IMR-90 (cell line): ENCODE measurements around the gene PGGHG. TPM values are rescaled to one million over a fixed set of nuclear protein-coding genes. Genes with fewer than 3 reads are reported as not detected.

ENCODE experiments used
- ATAC-seq: fragments of 200-7000 bp; cut with Tn5 transposase; 2 replicates; pipeline ENCODE4 v1.9.1; 2020; ENCODE audit warnings: low read depth, mild to moderate bottlenecking, moderate library complexity
- BruUV-seq: library from RNA; stranded (reverse); fragments of 400-500 nt; replicated peaks from 2 replicates; lab custom pipeline; 2021; lab: Mats Ljungman, UMichigan
- CTCF ChIA-PET: fragments of 300-600 bp; formaldehyde crosslinking; extraction: SDS; loops from one replicate; lab custom pipeline; 2021; ENCODE audit warnings: antibody characterized with exemption; lab: Yijun Ruan, JAX
- POLR2A ChIA-PET: fragments of 300-600 bp; sonication (Branson Sonifier 250); formaldehyde crosslinking; loops from one replicate; lab custom pipeline; 2022; ENCODE audit warnings: antibody characterized with exemption; ENCODE audit not compliant: unreplicated experiment; lab: Charles Lee
- DNase-seq: peaks from one replicate; pipeline ENCODE4 v3.0.0; 2013
- H2AFZ ChIP-seq: replicated peaks from 2 replicates; pipeline ENCODE3; 2013; ENCODE audit warnings: low read length, mild to moderate bottlenecking; ENCODE audit not compliant: poor library complexity
- H2AK5ac ChIP-seq: 2 replicates; pipeline ENCODE4 v1.6.1; 2013; ENCODE audit warnings: low read depth, low read length, inconsistent platforms
- H2AK9ac ChIP-seq: replicated peaks from 2 replicates; pipeline ENCODE3; 2013; ENCODE audit warnings: mild to moderate bottlenecking, low read depth, low read length, moderate library complexity; ENCODE audit not compliant: poor library complexity
- H2BK120ac ChIP-seq: 2 replicates; pipeline ENCODE4 v1.6.1; 2013; ENCODE audit warnings: low read depth, low read length, inconsistent platforms
- H2BK15ac ChIP-seq: 3 replicates; pipeline ENCODE4 v1.6.1; 2013; ENCODE audit warnings: low read depth, low read length, inconsistent platforms
- H2BK20ac ChIP-seq: 2 replicates; pipeline ENCODE4 v1.6.1; 2013; ENCODE audit warnings: low read depth, mild to moderate bottlenecking, inconsistent platforms, low read length, moderate library complexity
- H2BK5ac ChIP-seq: 2 replicates; pipeline ENCODE4 v1.6.1; 2013; ENCODE audit warnings: mild to moderate bottlenecking, low read depth, low read length, inconsistent platforms; ENCODE audit not compliant: poor library complexity, severe bottlenecking
- H3K14ac ChIP-seq: replicated peaks from 2 replicates; pipeline ENCODE4 v1.6.1; 2013; ENCODE audit warnings: low read depth, low read length, inconsistent platforms
- H3K18ac ChIP-seq: 2 replicates; pipeline ENCODE4 v1.6.1; 2013; ENCODE audit warnings: low read depth, low read length, control low read depth
- H3K23ac ChIP-seq: 2 replicates; pipeline ENCODE4 v1.6.1; 2013; ENCODE audit warnings: low read depth, low read length, inconsistent platforms
- H3K27ac ChIP-seq: 2 replicates; pipeline ENCODE4 v1.5.1; 2013; ENCODE audit warnings: mild to moderate bottlenecking, control low read depth, low read length; ENCODE audit not compliant: insufficient read depth
- H3K27me3 ChIP-seq: 2 replicates; pipeline ENCODE4 v1.6.1; 2013; ENCODE audit warnings: low read length; ENCODE audit not compliant: control insufficient read depth, insufficient read depth
- H3K36me3 ChIP-seq: 2 replicates; pipeline ENCODE4 v1.6.1; 2013; ENCODE audit warnings: low read length, mixed read lengths; ENCODE audit not compliant: control insufficient read depth, insufficient read depth
- H3K4ac ChIP-seq: 2 replicates; pipeline ENCODE4 v1.6.1; 2013; ENCODE audit warnings: low read depth, low read length, inconsistent platforms
- H3K4me1 ChIP-seq: 2 replicates; pipeline ENCODE4 v1.6.1; 2013; ENCODE audit warnings: low read length, mixed read lengths; ENCODE audit not compliant: control insufficient read depth, insufficient read depth
- H3K4me2 ChIP-seq: 2 replicates; pipeline ENCODE4 v1.6.1; 2013; ENCODE audit warnings: low read depth, mild to moderate bottlenecking, control low read depth, low read length, moderate library complexity
- H3K4me3 ChIP-seq: 2 replicates; pipeline ENCODE4 v1.5.1; 2013; ENCODE audit warnings: low read depth, mild to moderate bottlenecking, control low read depth, low read length, moderate library complexity; ENCODE audit not compliant: insufficient read depth
- H3K56ac ChIP-seq: 2 replicates; pipeline ENCODE4 v1.6.1; 2013; ENCODE audit warnings: low read length, inconsistent platforms; ENCODE audit not compliant: insufficient read depth; ENCODE audit errors: extremely low read depth
- H3K79me1 ChIP-seq, 2 experiments: 2 replicates each; pipeline ENCODE4 v1.6.1; 2013; ENCODE audit warnings: low read length in 2 of 2, inconsistent platforms in 1 of 2, low read depth in 1 of 2
- H3K9ac ChIP-seq: 2 replicates; pipeline ENCODE4 v1.6.1; 2013; ENCODE audit warnings: low read depth, low read length, control low read depth
- H3K9me1 ChIP-seq: 2 replicates; pipeline ENCODE4 v1.6.1; 2013; ENCODE audit warnings: low read length, inconsistent platforms; ENCODE audit not compliant: insufficient read depth
- H3K9me3 ChIP-seq: 2 replicates; pipeline ENCODE4 v1.6.1; 2013; ENCODE audit warnings: low read length; ENCODE audit not compliant: control insufficient read depth, insufficient read depth
- H4K20me1 ChIP-seq: 2 replicates; pipeline ENCODE4 v1.6.1; 2013; ENCODE audit warnings: low read length, inconsistent platforms; ENCODE audit not compliant: insufficient read depth
- H4K5ac ChIP-seq: 2 replicates; pipeline ENCODE4 v1.6.1; 2013; ENCODE audit warnings: mild to moderate bottlenecking, low read depth, low read length, control low read depth
- H4K8ac ChIP-seq, 2 experiments: 2 replicates each; pipeline ENCODE4 v1.6.1; 2013; ENCODE audit warnings: low read depth in 2 of 2, low read length in 2 of 2, control low read depth in 1 of 2, inconsistent platforms in 1 of 2
- H4K91ac ChIP-seq: 2 replicates; pipeline ENCODE4 v1.6.1; 2013; ENCODE audit warnings: low read depth, low read length, inconsistent platforms; ENCODE audit not compliant: insufficient read depth
- CHD1 ChIP-seq: IDR thresholded peaks from 2 replicates; pipeline ENCODE4 v1.6.1; 2012; ENCODE audit warnings: low read depth, low read length, improper control_type of control experiment
- CTCF ChIP-seq: conservative IDR thresholded peaks from 2 replicates; pipeline ENCODE4 v1.5.1; 2012; ENCODE audit warnings: mild to moderate bottlenecking, low read depth, low read length, improper control_type of control experiment
- FOS ChIP-seq: fragments of 150-350 bp; IDR thresholded peaks from 2 replicates; pipeline ENCODE4 v1.6.1; 2016; ENCODE audit warnings: low read depth, low read length
- MAFK ChIP-seq: IDR thresholded peaks from 2 replicates; pipeline ENCODE4 v1.6.1; 2012; ENCODE audit warnings: low read depth, low read length, improper control_type of control experiment
- MXI1 ChIP-seq: IDR thresholded peaks from 2 replicates; pipeline ENCODE4 v1.6.1; 2012; ENCODE audit warnings: low read depth, mild to moderate bottlenecking, low read length, moderate library complexity, borderline replicate concordance
- RAD21 ChIP-seq: IDR thresholded peaks from 2 replicates; pipeline ENCODE4 v1.6.1; 2012; ENCODE audit warnings: low read length, improper control_type of control experiment
- RCOR1 ChIP-seq: IDR thresholded peaks from 2 replicates; pipeline ENCODE4 v1.6.1; 2012; ENCODE audit warnings: mild to moderate bottlenecking, low read length, improper control_type of control experiment; ENCODE audit not compliant: insufficient replicate concordance
- RFX5 ChIP-seq: IDR thresholded peaks from 2 replicates; pipeline ENCODE4 v1.8.0; 2012; ENCODE audit warnings: low read depth, mild to moderate bottlenecking, low read length, moderate library complexity
- USF2 ChIP-seq: fragments of 150-350 bp; IDR thresholded peaks from 2 replicates; pipeline ENCODE4 v1.6.1; 2017; ENCODE audit warnings: mild to moderate bottlenecking, antibody characterized with exemption, low read length, low read depth
- WGBS, 2 experiments: methylation state at CpG; one replicate each; pipeline versions ENCODE4 v1.1.5 to v1.1.7; 2013; ENCODE audit warnings: missing lambda C conversion rate in 2 of 2; ENCODE audit not compliant: insufficient read length in 1 of 2; ENCODE audit errors: extremely low coverage in 2 of 2; 5-methylcytosine and 5-hydroxymethylcytosine counted together
- dilution Hi-C: fragments of 300-500 bp; cut with HindIII; formaldehyde crosslinking; loops from one replicate; pipeline ENCODE4 v1.14.3; 2018; ENCODE audit warnings: low sequenced_read_pairs; ENCODE audit not compliant: unreplicated experiment
- in situ Hi-C: fragments of 300-500 bp; cut with MboI; formaldehyde crosslinking; loops from 3 replicates; pipeline ENCODE4 v1.14.3; 2019; ENCODE audit warnings: low sequenced_read_pairs, inconsistent platforms, mixed read lengths
- intact Hi-C: fragments of 100-400 bp; cut with micrococcal nuclease; formaldehyde crosslinking; loops from 2 replicates; pipeline ENCODE4 v1.10.0; 2022
- polyA plus RNA-seq, 3 experiments: library from polyadenylated mRNA; depleted of rRNA; stranded (reverse); fragments of >200 nt; gene quantifications; 2 replicates each; pipeline ENCODE4 v1.2.3, GENCODE V29; 2012; ENCODE audit warnings: low replicate concordance in 1 of 3
- total RNA-seq: library from RNA; depleted of rRNA; stranded (reverse); fragments of >200 nt; gene quantifications from 2 replicates; pipeline ENCODE4 v1.2.3, GENCODE V29; 2012

Gene PGGHG
- total and polyA plus RNA-seq, 2 of the 4 experiments (the other 2 are of a cell fraction): 1.8 to 17.0 TPM

GRCh38 chr11:334264-334994 lies 45.5 kb downstream of the PGGHG start:
- no peak overlapping the region for H4K91ac ChIP-seq
- no peak overlapping the region for H2BK120ac ChIP-seq
- TF ChIP-seq MAFK: no peak
- TF ChIP-seq RAD21: no peak
- no peak for TF ChIP-seq RCOR1
- TF ChIP-seq FOS: no peak
- no peak for TF ChIP-seq CTCF
- TF ChIP-seq CHD1: no peak
- no peak for TF ChIP-seq RFX5
- TF ChIP-seq MXI1: no peak
- no peak for TF ChIP-seq USF2
- no peaks in the 10 kb centered on the region for H3K36me3 ChIP-seq
- H3K9me3 ChIP-seq: no peaks in the 10 kb centered on the region
- no peak overlapping the region for H4K8ac ChIP-seq
- no peak overlapping the region for H3K23ac ChIP-seq
- no peak overlapping the region for H3K4ac ChIP-seq
- POLR2A ChIA-PET: no interaction called here
- CTCF ChIA-PET: no interaction called here
- no peak overlapping the region for H3K4me2 ChIP-seq
- dilution Hi-C loops (no loop called here), intact Hi-C loops (no loop called here), in situ Hi-C loops (no loop called here)
- H2AFZ ChIP-seq: peak overlapping the region; percentile 16
- H2AK5ac ChIP-seq: no peak overlapping the region
- H3K27me3 ChIP-seq: peaks cover 1% of the 10 kb centered on the region
- peaks cover 5% of the 10 kb centered on the region for H3K4me1 ChIP-seq
- H3K56ac ChIP-seq: no peak overlapping the region
- no peak overlapping the region for H3K14ac ChIP-seq
- DNase-seq (no peak), ATAC-seq (no peak)
- H3K18ac ChIP-seq: no peak overlapping the region
- H3K79me1 ChIP-seq: no peaks in the 10 kb centered on the region
- no peak overlapping the region for H3K4me3 ChIP-seq
- 55% methylated on average over 16 of the region's 25 CpGs; no CpG with 5 or more reads in 1 of the 2 experiments for WGBS, 2 experiments
- no peak overlapping the region for H4K5ac ChIP-seq
- no peak overlapping the region for H2AK9ac ChIP-seq
- H3K9ac ChIP-seq: no peak overlapping the region
- no peaks in the 10 kb centered on the region for H3K9me1 ChIP-seq
- H2BK5ac ChIP-seq: no peak overlapping the region
- no peak overlapping the region for H3K27ac ChIP-seq
- H2BK15ac ChIP-seq: no peak overlapping the region
- H2BK20ac ChIP-seq: no peak overlapping the region
- no TSS peak for BruUV-seq
- H4K20me1 ChIP-seq: no peaks in the 10 kb centered on the region
